OCI-LY1 (cell line): ENCODE data around the gene ZNF679.

Experiments
- EZH2 ChIP-seq: fragments of 200-600 bp; sonication (generic), shearing (Covaris generic); IDR thresholded peaks from 2 replicates; pipeline ENCODE4 v1.8.0; 2017; ENCODE audit warnings: borderline replicate concordance, mixed run types, mild to moderate bottlenecking, antibody characterized with exemption, low read length, moderate library complexity, mixed read lengths
- TF ChIP-seq, protein P1 (sequence below): fragments of 200-600 bp; sonication (generic), shearing (Covaris generic); IDR thresholded peaks from 2 replicates; pipeline ENCODE4 v1.5.1; 2017; ENCODE audit warnings: mild to moderate bottlenecking, antibody characterized with exemption, low read length, moderate library complexity, mixed read lengths

DNA sequence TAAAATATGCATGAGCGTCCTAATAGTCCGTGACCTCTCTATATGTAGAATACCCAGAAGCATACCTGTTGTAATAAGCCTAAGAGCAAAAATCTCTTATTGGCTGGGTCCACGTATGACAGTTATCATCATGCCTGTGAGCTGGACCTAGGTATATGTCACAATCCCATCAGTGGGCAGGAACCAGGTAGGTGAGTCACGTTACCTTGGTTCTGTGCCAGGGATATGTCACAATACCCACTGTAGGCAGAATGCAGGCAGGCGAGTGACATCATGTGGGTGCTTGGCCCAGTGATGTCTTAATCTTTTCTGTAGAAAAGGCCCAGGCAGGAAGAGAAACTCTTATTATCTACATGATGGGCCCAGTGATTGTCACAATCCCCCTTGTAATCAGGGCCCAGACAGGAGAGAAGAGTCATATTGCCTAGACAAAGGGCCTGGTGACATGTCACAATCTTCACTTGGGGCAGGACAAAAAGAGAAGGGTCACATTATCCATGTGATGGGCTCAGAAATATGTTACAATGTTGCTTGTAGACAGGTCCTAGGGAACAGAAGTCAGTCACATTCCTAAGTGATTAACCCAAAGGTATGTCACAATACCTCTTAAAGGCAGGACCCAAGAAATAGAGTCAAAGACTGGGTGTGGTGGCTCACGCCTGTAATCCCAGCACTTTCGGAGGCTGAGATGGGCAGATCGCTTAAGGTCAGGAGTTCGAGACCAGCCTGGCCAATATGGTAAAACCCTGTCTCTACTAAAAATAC is 72.5 kb downstream of the ZNF679 start:
- TF ChIP-seq EZH2: no peak
- TF ChIP-seq, protein P1, sequence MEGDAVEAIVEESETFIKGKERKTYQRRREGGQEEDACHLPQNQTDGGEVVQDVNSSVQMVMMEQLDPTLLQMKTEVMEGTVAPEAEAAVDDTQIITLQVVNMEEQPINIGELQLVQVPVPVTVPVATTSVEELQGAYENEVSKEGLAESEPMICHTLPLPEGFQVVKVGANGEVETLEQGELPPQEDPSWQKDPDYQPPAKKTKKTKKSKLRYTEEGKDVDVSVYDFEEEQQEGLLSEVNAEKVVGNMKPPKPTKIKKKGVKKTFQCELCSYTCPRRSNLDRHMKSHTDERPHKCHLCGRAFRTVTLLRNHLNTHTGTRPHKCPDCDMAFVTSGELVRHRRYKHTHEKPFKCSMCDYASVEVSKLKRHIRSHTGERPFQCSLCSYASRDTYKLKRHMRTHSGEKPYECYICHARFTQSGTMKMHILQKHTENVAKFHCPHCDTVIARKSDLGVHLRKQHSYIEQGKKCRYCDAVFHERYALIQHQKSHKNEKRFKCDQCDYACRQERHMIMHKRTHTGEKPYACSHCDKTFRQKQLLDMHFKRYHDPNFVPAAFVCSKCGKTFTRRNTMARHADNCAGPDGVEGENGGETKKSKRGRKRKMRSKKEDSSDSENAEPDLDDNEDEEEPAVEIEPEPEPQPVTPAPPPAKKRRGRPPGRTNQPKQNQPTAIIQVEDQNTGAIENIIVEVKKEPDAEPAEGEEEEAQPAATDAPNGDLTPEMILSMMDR: no peak
